Lower lobe of right lung (tissue), 2 donors: ENCODE results near the gene ZNF132. TPM values are rescaled to one million over a fixed set of nuclear protein-coding genes. Genes with fewer than 3 reads are reported as not detected.

Experiments
- ATAC-seq, 2 donors: fragments of 200-7000 bp; cut with Tn5 transposase; one replicate each; pipeline ENCODE4 v1.9.1; 2020 to 2022; ENCODE audit warnings: mild to moderate bottlenecking in 2 of 2, moderate library complexity in 2 of 2
- DNase-seq: peaks from one replicate; pipeline ENCODE4 v3.0.0-alpha.2; 2020
- H3K27ac ChIP-seq: fragments of 200-600 bp; one replicate; pipeline ENCODE4 v1.8.0; 2022
- H3K27me3 ChIP-seq: fragments of 200-600 bp; one replicate; pipeline ENCODE4 v1.8.0; 2022; ENCODE audit warnings: low read depth
- H3K36me3 ChIP-seq: fragments of 200-600 bp; one replicate; pipeline ENCODE4 v1.8.0; 2022; ENCODE audit warnings: mild to moderate bottlenecking
- H3K4me1 ChIP-seq: fragments of 200-600 bp; one replicate; pipeline ENCODE4 v1.8.0; 2022
- H3K4me3 ChIP-seq: fragments of 200-600 bp; one replicate; pipeline ENCODE4 v1.8.0; 2022; ENCODE audit warnings: mild to moderate bottlenecking
- H3K9me3 ChIP-seq: fragments of 200-600 bp; one replicate; pipeline ENCODE4 v1.8.0; 2022
- intact Hi-C: fragments of 100-400 bp; cut with DNase I; formaldehyde crosslinking; loops from one replicate; pipeline ENCODE4 v1.11.0; 2022
- total RNA-seq: library from RNA; stranded (reverse); fragmentation: NEBNext Ultra II Directional; extraction: Animal tissue kit (Norgen Biotek cat#: 25700); gene quantifications from one replicate; pipeline ENCODE4 v1.2.1, GENCODE V29; 2021
- TF ChIP-seq, protein P1 (sequence below): fragments of 200-600 bp; IDR thresholded peaks from one replicate; pipeline ENCODE4 v1.8.0; 2022; ENCODE audit warnings: antibody characterized with exemption, mild to moderate bottlenecking
- donor health status: DM: no; HTN: yes; CAD: no; lungs with severe emphysema.

ZNF132 gene
- total RNA-seq, 1 donor from 2014 or later = 7.4 TPM

DNA sequence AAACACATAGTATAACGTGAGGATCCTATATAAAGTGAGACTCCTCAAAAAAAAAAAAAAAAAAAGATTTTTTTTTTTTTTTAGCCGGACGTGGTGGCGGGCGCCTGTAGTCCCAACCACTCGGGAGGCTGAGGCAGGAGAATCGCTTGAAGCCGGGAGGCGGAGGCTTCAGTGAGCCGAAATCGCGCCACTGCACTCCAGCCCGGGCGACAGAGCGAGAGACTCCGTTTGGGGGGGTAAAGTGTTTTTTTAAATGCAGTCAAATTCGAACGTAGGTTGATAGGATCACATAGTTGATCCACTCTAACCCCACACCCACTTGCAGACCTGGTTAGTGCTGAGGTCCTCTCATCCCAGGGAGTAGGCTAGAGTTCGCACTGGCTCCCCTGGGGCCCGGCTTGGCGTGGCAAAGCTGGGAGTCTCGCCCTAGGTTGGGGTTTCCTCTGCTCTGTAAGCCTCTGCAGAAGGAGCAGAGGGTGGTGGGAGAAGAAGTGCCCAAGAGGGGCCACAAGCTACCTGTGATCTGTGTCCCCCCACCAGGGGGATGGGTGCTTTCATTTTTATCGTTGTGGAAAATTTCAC, 38.0 kb downstream of the ZNF132 start:
- DNase-seq (no peak), ATAC-seq (no peak)
- H3K27ac ChIP-seq = peak overlapping the region; percentile 82
- TF ChIP-seq, protein P1, sequence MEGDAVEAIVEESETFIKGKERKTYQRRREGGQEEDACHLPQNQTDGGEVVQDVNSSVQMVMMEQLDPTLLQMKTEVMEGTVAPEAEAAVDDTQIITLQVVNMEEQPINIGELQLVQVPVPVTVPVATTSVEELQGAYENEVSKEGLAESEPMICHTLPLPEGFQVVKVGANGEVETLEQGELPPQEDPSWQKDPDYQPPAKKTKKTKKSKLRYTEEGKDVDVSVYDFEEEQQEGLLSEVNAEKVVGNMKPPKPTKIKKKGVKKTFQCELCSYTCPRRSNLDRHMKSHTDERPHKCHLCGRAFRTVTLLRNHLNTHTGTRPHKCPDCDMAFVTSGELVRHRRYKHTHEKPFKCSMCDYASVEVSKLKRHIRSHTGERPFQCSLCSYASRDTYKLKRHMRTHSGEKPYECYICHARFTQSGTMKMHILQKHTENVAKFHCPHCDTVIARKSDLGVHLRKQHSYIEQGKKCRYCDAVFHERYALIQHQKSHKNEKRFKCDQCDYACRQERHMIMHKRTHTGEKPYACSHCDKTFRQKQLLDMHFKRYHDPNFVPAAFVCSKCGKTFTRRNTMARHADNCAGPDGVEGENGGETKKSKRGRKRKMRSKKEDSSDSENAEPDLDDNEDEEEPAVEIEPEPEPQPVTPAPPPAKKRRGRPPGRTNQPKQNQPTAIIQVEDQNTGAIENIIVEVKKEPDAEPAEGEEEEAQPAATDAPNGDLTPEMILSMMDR = no peak
- H3K4me1 ChIP-seq = peaks cover 21% of the 10 kb centered on the region
- H3K36me3 ChIP-seq = no peaks in the 10 kb centered on the region
- peaks cover 9% of the 10 kb centered on the region for H3K27me3 ChIP-seq
- intact Hi-C loops = no loop called here
- H3K9me3 ChIP-seq = no peaks in the 10 kb centered on the region
- H3K4me3 ChIP-seq = peak overlapping the region; percentile 71

DNA sequence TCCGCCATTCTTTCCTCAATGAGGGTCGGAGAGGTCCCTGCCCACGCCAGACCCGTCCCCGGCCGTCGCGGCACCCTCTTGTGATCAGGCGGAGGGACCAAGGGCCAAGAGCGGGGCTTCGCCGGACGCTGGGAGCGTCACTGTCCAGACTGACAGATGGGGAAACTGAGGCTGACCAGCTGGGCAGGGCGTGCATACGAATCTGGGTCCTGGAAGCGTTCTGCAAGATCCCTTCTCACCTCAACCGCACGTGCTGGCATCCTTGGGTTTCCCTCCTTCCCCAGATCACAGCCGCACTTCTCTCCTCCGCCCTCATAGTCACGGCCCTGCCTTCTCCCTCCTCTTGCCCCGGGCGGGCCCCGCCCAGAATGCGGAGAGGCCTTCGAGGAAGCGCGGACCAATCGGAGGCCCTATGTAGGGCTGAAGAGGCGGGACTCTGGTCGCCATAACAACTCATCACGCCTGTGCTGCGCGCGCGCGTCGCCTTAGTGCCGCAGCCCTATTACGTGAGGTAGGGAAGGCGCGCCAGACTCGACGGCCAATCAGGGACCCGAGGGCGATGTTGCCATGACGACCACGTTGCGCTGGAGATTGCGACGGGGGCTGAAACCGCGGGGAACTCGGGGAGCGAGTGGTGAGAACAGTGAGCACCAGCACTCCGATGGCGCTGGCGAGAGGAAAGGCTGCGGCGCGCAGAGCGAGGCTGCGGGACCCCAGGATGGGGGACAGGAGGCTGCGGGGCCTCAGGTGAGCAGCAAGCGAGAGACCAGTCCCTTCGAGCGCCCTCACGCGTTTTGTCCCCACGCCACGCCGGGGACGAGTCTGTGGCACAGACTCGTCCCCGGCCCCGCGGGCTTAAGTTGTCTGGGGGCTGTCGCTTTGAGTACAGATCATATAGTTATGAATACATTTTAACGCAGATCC, 38.8 kb downstream of the ZNF132 start:
- H3K4me3 ChIP-seq = peak overlapping the region; percentile 71
- H3K36me3 ChIP-seq = no peaks in the 10 kb centered on the region
- ATAC-seq (peak; percentile 98 to 99), DNase-seq (peak; percentile 100)
- peak overlapping the region; percentile 82 for H3K27ac ChIP-seq
- peaks cover 16% of the 10 kb centered on the region for H3K4me1 ChIP-seq
- peaks cover 13% of the 10 kb centered on the region for H3K27me3 ChIP-seq
- TF ChIP-seq, protein P1 = no peak
- H3K9me3 ChIP-seq = no peaks in the 10 kb centered on the region
- intact Hi-C loops = no loop called here

DNA sequence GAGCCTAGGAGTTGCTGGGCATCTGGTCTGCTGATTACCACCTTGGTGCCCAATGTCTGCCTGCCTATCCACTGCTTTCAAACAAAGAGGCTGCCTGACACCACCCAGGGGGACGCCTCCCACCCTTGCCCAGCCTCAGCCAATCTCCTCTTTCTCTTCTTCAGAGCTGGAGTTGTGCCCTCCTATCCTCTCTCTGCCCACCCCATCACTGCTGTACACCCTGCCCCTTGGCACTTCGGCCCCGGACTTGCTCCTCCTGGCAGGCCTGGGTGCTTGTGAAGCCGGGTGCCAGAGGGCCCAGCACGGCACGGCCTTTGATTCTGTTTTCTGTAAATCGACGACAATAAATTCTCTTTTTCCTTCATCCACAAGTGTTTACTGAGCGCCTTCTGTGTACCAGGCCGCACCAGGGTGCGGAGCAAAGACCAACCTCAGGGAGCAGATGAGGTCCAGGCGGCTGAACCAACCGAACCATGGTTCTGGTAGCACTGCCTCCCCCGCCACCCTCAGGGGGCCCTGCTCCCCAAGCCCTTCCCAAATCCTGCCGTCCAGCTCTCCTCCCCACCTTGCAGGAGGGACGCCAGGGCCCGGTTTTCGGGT, 39.5 kb downstream of the ZNF132 start:
- DNase-seq (no peak), ATAC-seq (no peak)
- H3K36me3 ChIP-seq = no peaks in the 10 kb centered on the region
- peak overlapping the region; percentile 82 for H3K27ac ChIP-seq
- peak overlapping the region; percentile 71 for H3K4me3 ChIP-seq
- intact Hi-C loops = no loop called here
- peaks cover 18% of the 10 kb centered on the region for H3K27me3 ChIP-seq
- TF ChIP-seq, protein P1 = no peak
- H3K9me3 ChIP-seq = no peaks in the 10 kb centered on the region
- H3K4me1 ChIP-seq = peaks cover 16% of the 10 kb centered on the region

DNA sequence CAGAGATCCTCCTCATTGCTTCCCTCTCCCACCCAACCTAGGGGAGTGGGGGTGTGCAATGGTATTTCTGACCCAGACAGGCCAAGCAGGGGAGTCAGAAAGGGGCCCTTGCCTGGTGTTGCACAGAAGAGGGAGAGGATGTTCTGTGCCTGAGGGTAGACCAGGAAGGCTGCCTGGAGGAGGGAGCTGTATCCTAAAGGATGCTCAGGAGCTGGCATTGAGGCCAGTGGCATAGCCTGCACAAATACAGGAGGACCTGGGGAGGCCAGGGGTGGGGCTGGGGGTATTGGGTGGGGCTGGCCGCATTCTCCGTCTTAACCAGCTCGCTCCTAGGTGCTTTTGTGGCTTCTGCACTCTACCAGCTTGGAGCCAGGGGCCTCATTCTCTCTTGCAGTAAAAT, 40.0 kb downstream of the ZNF132 start:
- no peak overlapping the region for H3K27ac ChIP-seq
- H3K4me1 ChIP-seq = peaks cover 16% of the 10 kb centered on the region
- peaks cover 4% of the 10 kb centered on the region for H3K36me3 ChIP-seq
- H3K27me3 ChIP-seq = peaks cover 18% of the 10 kb centered on the region
- TF ChIP-seq, protein P1 = no peak
- DNase-seq (no peak), ATAC-seq (no peak)
- intact Hi-C loops = no loop called here
- H3K9me3 ChIP-seq = no peaks in the 10 kb centered on the region
- no peak overlapping the region for H3K4me3 ChIP-seq

DNA sequence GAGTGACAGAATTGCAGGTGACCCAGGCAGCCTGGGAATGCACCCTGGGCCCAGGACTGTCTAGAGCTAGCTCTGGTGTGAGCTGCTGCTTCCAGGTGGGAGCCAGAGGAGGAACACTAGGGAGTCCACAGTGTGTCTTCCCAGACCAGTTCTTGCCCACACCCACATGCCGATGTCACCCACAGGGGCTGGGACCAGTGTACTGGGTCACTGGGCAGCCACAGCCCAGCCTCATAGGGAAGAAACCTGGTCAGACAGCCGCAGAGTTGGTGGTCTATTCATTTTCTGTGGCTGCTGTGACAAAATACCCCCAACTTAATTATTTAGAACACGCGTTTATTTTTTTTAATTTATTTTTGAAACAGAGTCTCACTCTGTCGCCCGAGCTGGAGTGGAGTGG, 41.4 kb downstream of the ZNF132 start:
- TF ChIP-seq, protein P1 = no peak
- DNase-seq = no peak
- Histone ChIP-seq H3K36me3 (peaks cover 18% of the 10 kb centered on the region), H3K4me3 (no peak overlapping the region), H3K9me3 (no peaks in the 10 kb centered on the region), H3K27me3 (peaks cover 18% of the 10 kb centered on the region), H3K4me1 (peaks cover 16% of the 10 kb centered on the region), H3K27ac (no peak overlapping the region)
- ATAC-seq = no peak
- intact Hi-C loops = no loop called here
